Measurements from ENCODE around the gene APBB1. TPM values are rescaled to one million over a fixed set of nuclear protein-coding genes. Genes with fewer than 3 reads are reported as not detected.

Gene APBB1
- total and polyA plus RNA-seq, 7 donors: 5.5 to 85.0 (median 51.0) TPM

- Histone ChIP-seq H3K36me3 (peaks cover 0 to 27% (median 11%) of the 10 kb centered on the region in 4 donors), H3K4me1 (peaks cover 3 to 22% (median 17%) of the 10 kb centered on the region in 4 donors), H3K9me3 (no peaks in the 10 kb centered on the region), H3K4me3 (peak overlapping the region; percentile 78 to 96 (median 82)), H3K27me3 (no peaks in the 10 kb centered on the region), H3K27ac (peak overlapping the region; percentile 89 to 95 (median 90))
- no peak for DNase-seq
- intact Hi-C loops (cut with DNase I): loop anchor here (2.0 kb wide), 1 partner anchor 28 kb away; the partner anchor contains the start of gene APBB1
- 36 to 42% methylated on average over 19 of the region's 19 CpGs for WGBS, 2 donors
- TF ChIP-seq EP300 (IDR thresholded peaks at IDR 0.05) (no peak), POLR2AphosphoS5 (IDR thresholded peaks at IDR 0.05) (no peak), POLR2A (IDR thresholded peaks at IDR 0.05) (no peak), CTCF (IDR thresholded peaks at IDR 0.05) (no peak)
These were observed 28.0 kb downstream of the APBB1 start for GRCh38 chr11:6390718-6391469.

DNA sequence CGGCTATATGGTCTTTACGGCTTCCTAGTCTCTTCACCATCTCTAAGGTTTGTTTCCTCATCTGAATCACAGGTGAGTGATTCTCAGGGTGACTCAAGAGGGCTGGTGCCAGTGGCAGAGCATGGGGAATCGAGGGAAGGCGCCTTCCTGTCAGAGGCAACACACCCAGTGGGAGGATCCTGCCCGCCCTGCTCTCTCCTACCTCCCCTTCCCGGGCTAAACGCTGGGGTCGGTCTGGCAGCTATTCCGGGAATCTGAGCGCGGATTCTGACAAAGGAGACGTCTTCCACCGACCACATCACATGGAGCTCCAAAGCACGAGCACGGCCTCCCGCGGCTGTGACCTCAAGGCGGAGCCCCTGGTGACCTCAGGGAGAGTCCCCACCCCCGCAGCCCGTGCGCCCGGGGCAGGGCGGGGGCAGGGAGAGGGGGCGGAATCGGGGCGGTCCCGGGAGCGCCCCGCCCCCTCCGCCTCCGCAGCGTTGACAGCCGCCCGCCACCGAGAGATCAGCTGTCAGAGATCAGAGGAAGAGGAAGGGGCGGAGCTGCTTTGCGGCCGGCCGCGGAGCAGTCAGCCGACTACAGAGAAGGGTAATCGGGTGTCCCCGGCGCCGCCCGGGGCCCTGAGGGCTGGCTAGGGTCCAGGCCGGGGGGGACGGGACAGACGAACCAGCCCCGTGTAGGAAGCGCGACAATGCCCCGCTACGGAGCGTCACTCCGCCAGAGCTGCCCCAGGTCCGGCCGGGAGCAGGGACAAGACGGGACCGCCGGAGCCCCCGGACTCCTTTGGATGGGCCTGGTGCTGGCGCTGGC lies 28.8 kb downstream of the APBB1 start, which contains the start of gene SMPD1:
Gene SMPD1, plus strand, starts transcription at position 570 of the 813 bp plus-strand sequence. Its CDS starts 125 bp downstream, at position 695.
- intact Hi-C loops (cut with DNase I): loop anchor here (2.0 kb wide), 1 partner anchor 29 kb away; the partner anchor contains the start of gene APBB1
- 1% methylated on average over 63 of the region's 63 CpGs for WGBS, 2 donors
- peak; percentile 96 for DNase-seq
- Histone ChIP-seq H3K27ac (peak within 1 kb of the TSS; percentile 89 to 95 (median 90)), H3K9me3 (no peaks in the 10 kb centered on the region), H3K27me3 (no peaks in the 10 kb centered on the region), H3K4me1 (peaks cover 3 to 22% (median 17%) of the 10 kb centered on the region in 4 donors), H3K4me3 (peak within 1 kb of the TSS; percentile 78 to 96 (median 82)), H3K36me3 (peaks cover 0 to 19% (median 8%) of the 10 kb centered on the region in 4 donors)
- TF ChIP-seq POLR2AphosphoS5 (IDR thresholded peaks at IDR 0.05): peak; percentile 51 to 88 (median 86)
- TF ChIP-seq POLR2A (IDR thresholded peaks at IDR 0.05): peak; percentile 67 to 71
- TF ChIP-seq EP300 (IDR thresholded peaks at IDR 0.05): no peak
- TF ChIP-seq CTCF (IDR thresholded peaks at IDR 0.05): no peak

GRCh38 chr11:6388748-6389147 lies 30.1 kb downstream of the APBB1 start:
- Histone ChIP-seq H3K27ac (peak overlapping the region; percentile 89 to 95 (median 90)), H3K27me3 (no peaks in the 10 kb centered on the region), H3K4me3 (no peak overlapping the region), H3K36me3 (peaks cover 0 to 7% (median under 1%) of the 10 kb centered on the region in 4 donors), H3K9me3 (no peaks in the 10 kb centered on the region), H3K4me1 (peaks cover 3 to 22% (median 17%) of the 10 kb centered on the region in 4 donors)
- WGBS, 2 donors: 69 to 83% methylated on average over 1 of the region's 1 CpG
- TF ChIP-seq CTCF (IDR thresholded peaks at IDR 0.05): no peak
- no peak for TF ChIP-seq EP300 (IDR thresholded peaks at IDR 0.05)
- no peak for TF ChIP-seq POLR2A (IDR thresholded peaks at IDR 0.05)
- TF ChIP-seq POLR2AphosphoS5 (IDR thresholded peaks at IDR 0.05): no peak
- no peak for DNase-seq
- intact Hi-C loops (cut with DNase I): no loop called here

- no peak for DNase-seq
- intact Hi-C loops (cut with DNase I): no loop called here
- Histone ChIP-seq H3K4me3 (no peak overlapping the region), H3K27me3 (no peaks in the 10 kb centered on the region), H3K4me1 (peaks cover 3 to 22% (median 17%) of the 10 kb centered on the region in 4 donors), H3K36me3 (no peaks in the 10 kb centered on the region), H3K27ac (peak overlapping the region in 3 of 4 donors; percentile 35 to 91 (median 90)), H3K9me3 (no peaks in the 10 kb centered on the region)
- TF ChIP-seq CTCF (IDR thresholded peaks at IDR 0.05) (no peak), EP300 (IDR thresholded peaks at IDR 0.05) (no peak), POLR2AphosphoS5 (IDR thresholded peaks at IDR 0.05) (no peak), POLR2A (IDR thresholded peaks at IDR 0.05) (no peak)
- 36 to 70% methylated on average over 12 of the region's 12 CpGs for WGBS, 2 donors
These were observed 30.9 kb downstream of the APBB1 start for GRCh38 chr11:6387811-6388599.

All from sigmoid colon (tissue), 7 donors.